Inflammatory macrophage treated with lipopolysaccharide for 4 hours (primary cell): Measurements from ENCODE around the gene TNP1.

Experiments
- DNase-seq: peaks from one replicate; pipeline ENCODE4 v3.0.0-alpha.2; 2020

The TNP1 gene

GRCh38 chr2:216872624-216873023 lies 12.8 kb upstream of the TNP1 start:
- no peak for DNase-seq

GRCh38 chr2:216872040-216872439 lies 12.2 kb upstream of the TNP1 start:
- DNase-seq = no peak

DNA sequence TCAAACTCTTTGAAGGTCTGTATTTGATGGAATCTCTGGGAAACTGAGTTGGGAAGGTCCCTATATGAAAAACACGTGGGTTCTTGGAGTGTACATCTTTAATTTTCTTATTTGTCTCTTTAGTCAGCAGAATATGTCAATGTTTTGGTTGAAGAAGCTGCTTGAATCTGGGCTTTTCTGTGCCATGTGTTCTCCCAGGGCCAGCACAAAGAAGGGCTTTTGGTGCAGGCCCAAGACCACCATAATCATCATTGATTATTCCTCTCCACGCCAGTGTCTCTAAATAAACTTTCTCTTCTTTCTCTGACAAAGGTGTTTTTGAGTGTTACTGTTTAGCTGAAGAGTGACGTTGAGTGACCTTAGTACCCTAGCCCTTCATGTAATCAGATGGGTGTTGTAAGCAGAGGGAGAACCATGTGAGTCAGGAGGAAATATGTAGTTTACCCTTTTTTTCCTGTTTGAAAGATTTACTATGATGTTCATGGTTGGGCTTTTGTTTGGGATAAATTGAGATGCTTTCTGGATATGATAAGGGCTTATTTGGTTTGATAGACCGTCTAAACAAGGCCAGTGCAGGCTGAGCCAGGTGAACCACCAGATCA lies 11.6 kb upstream of the TNP1 start:
- DNase-seq = no peak

DNA sequence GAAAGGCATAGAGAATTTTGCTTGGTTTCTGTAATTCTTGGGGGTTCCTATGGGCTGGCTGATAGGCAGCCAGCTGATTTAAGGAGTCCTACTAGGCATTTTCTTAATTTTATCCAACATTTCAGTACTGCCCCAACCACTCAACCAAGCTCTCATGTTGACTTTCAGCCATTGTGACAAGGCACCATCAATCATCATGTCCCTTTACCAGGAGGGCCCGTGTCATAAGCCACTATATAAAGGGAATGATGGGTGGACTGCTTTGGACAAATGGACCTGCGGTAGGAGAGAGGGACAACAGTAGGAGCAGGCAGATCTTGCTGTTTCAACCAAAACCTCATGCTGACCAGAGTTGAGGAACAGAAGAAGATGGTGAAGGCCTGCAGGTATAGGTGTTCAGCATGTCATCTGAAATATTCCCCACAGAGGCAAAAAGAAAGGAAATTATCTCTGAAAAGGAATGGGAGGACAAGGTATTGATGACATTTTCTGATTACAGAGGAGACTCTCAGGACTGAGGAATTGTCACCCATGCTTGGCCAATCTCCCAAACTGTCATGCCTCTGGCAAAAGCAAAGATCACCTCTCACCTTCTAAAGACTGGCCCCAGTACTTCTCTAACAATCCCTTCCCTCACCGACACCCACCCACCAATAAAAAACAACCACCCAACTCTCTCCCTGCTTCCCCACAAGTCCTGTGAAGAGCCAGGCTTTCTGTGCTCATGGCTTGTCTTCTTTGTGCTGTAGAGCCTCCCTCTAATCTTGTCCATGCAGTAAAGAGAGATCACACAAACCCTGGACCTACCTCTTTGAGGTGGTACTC lies 10.9 kb upstream of the TNP1 start:
- DNase-seq = no peak

DNA sequence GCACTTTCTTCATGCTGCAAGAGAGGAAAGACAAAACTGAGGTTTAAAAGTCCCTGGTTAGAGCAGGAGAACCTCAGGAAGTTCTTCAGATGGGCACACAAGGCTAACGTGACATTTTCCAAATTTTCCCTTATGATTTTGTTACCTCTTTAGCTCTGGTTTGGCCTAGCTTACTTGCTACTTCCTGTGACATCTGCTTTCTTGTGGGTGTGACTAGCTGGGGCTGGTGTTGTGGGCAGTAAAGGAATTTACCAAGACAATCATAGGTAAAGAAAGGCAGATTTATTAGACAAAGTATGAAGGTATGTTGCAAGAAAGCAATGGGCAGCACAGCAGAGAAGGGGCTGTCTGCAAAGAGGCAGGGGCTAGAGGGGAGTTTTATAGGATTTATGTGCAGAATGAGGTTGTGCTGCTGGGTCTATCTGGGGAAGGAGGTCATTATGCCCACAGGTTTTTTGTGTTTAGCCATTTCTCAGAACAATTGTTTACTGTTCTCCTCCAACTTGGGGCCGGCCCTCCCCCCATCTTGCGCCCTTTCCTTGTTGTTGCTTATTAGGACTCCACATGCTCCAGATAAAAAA lies 6.7 kb upstream of the TNP1 start:
- no peak for DNase-seq

- DNase-seq = no peak
Observed at GRCh38 chr2:216865658-216866057, 5.8 kb upstream of the TNP1 start.

DNA sequence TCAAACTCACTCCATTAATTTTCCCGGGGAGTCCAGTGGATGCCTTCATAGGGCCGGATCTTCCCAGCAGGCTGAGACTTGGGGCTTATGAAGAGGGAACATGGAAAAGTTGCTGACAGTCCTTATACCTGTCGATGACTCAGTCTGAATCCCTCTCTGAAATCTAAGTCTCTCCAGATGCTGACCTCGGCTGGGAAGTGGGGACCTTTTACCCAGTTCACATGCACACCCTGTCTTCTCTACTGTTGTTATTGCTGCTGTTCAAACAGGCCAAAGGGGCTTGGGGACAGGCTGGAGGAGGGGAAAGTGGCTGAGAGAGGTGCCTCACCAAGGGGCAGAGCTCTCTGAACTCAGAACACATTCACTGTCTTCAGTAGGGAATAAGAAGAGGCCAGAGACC lies 4.1 kb upstream of the TNP1 start:
- no peak for DNase-seq

DNA sequence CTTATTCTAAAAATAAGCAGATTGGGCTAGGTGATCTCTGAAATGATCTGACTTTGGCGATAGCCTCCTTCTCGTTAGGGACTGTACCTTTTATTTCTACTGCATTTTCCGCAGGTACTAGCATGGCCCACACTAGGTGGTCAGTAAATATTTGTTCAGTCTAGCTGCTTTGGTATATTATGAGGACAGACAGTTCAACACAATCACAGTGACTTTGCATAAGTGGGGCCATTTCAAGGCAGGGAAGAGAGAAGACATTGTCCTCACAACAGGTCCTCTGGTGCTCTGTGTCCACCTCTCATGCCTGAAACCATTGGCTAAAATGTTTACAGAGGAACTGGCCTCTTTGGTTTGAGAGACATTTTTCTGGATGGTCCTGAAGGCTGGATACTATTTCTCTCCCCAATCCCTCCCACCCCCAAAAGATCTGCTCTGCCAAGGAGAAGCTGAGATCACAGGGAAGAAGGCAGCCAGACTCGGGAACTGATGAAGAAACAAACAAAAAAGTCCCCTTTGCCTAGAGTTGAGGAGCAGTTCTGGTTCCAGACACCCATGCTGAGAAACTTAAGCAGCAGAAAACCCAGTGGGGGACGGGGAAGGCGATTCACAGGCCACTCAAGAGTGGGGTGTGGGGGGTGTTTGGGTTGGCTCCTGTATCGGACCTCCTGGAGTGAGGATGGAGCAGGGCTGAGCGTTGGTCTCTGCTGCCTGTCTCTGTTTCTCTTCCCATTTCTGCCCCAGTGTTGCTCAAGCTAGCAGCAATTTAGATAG lies 2.9 kb upstream of the TNP1 start:
- no peak for DNase-seq

- DNase-seq = no peak
Observed at GRCh38 chr2:216860426-216861137, 718 bp upstream of the TNP1 start.

DNA sequence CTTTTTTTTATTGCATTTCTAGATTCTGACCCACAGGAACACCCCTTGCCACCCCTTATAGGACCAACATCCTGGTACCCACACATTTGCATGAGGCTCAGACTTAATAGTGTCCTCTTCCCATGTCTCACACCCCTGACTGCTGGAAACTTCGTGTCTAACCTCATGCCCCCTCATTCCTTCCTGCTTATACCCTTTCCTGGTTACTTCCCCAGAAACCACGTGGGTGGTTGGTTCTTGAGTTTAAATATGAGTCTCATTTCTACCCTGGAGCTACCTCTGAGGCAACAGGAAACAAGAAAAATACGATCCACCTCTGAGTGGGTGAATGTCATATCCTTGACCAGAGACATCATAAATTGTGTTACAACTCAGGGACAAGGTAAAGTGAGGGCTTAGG lies 1.6 kb downstream of the TNP1 start:
- DNase-seq = peak; percentile 23

DNA sequence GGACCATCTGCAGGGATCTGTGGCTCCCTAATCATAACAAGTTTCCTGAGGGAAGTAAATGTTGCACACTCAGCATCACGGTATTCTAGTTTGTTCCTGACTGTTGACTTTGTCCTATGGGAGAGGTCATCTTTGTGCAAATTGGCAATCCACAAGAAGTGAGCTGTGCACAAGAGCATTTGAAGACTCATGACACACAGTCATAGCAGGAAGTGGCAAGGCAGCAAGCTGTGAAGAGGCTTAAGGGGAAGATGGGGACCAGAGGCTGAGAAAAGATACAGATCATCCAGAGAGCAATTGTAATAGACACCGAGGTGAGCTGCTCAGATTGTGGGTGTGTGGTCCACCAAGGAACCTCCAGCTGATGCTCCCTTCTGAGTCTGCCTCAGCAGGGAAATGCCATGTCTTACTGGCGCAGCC lies 2.7 kb downstream of the TNP1 start:
- peak; percentile 16 for DNase-seq

DNA sequence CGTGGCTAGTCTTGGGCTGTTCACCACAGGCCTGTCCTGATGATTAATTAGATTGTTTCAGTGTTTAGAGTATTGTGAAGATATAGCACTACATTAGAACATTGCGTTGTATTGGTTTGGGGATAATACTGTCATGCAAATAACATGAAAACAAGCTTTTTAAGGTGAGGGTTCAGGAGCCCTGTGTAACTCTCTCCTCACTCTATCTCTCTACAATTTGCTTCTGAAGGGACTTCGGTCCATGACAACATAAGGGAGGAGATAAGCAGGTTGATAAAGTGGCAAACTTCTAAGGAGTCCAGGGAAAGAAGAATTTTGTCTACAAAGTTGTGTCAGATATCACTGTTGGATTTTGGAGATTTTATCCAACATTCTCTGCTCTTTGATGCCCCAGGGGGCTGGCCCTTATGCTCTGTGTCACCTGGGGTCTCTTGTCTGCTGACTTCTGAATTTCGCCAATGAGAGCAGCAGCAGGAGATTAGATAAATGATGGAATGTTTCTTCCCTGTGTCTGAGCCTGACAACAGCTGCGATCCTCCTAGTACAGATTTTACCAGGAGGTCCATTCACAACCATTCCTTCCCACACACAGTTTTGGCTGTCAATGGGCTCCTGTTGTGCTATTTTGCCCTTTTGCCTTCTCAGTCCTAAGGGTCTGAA lies 3.3 kb downstream of the TNP1 start:
- DNase-seq = no peak

GRCh38 chr2:216855605-216856004 lies 4.3 kb downstream of the TNP1 start:
- DNase-seq = no peak

GRCh38 chr2:216855079-216855478 lies 4.8 kb downstream of the TNP1 start:
- no peak for DNase-seq

DNA sequence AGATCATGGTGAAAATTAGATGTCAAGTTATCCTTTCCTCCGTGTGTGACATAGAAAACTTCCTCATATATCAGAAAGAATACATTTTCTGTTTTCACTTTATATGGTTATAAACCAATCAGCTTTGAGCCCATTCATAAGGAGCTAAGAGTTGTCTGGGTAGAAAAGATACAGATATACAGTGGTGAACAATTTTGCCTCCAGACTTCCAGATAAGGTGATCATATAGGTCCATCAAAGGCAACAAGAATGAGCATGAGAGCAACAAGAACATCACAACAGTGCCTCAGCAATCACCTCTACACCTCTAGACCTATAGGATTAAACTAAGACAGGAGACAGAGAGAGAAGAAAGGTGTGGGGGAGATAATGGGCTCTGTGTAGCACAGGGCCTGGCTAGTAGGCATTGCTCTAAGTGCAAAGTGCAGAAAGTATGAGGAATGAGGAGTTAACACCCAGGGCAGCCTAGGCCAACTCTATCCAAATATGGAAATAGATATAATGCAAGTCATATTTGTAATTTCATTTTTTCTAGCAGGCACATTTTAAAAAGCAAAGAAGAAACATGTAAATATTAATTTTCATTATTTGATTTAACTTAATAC lies 8.3 kb downstream of the TNP1 start:
- no peak for DNase-seq

DNA sequence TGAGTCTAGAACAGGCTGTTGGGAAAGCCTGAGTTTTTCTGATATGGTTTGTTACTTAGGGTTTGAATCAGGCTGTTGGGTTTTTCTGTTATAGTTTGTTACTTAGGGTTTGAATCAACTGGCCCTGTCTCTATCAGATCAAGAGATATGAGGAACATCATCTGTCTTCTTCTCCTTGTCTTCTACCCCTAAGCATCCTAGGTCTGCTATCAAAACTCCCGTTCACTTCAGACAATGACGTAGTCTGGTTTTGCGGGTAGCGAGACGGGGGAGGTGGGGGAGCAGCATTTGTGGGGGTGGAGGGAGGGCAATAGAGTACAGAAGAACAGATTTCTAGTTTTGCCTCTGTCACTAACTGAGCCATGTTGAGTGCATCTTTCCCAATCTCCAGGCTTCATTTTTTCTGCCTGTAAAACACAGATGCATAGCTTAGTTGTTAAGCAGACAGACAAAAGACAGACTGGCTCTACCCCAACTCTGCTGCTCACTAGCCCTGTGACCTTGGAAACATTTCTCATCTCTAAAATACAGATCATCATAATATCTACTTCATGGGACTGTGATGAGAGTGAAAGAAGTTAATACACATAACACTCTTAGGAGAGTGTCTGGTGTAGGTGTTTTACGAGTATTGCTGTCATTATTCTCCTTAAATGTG lies 9.1 kb downstream of the TNP1 start:
- DNase-seq = no peak

- DNase-seq = no peak
Observed at GRCh38 chr2:216849987-216850386, 9.9 kb downstream of the TNP1 start.

- DNase-seq = no peak
Observed at GRCh38 chr2:216845426-216845825, 14.4 kb downstream of the TNP1 start.

- no peak for DNase-seq
Observed at GRCh38 chr2:216842636-216843035, 17.2 kb downstream of the TNP1 start.

GRCh38 chr2:216839688-216840087 lies 20.2 kb downstream of the TNP1 start:
- no peak for DNase-seq

- no peak for DNase-seq
Observed at GRCh38 chr2:216838151-216838550, 21.7 kb downstream of the TNP1 start.
